Measurements from ENCODE around the gene ARID5A. TPM values are rescaled to one million over a fixed set of nuclear protein-coding genes. Genes with fewer than 3 reads are reported as not detected.

ARID5A gene
- polyA plus RNA-seq, 1 donor from 2014 or later = not detected

- Histone ChIP-seq H3K27ac (ENCODE audit: low read length) (no peak overlapping the region), H3K9me2 (ENCODE audit: insufficient read depth, low read length) (no peaks in the 10 kb centered on the region), H3K36me3 (ENCODE audit: insufficient read depth, low read length) (no peaks in the 10 kb centered on the region), H3K4me2 (ENCODE audit: low read length) (no peak overlapping the region), H3K9ac (ENCODE audit: low read length) (no peak overlapping the region), H2AFZ (ENCODE audit: low read depth, low read length) (no peak overlapping the region), H3K4me3 (ENCODE audit: low read length) (no peak overlapping the region), H3K27me3 (ENCODE audit: insufficient read depth, low read depth, low read length) (no peaks in the 10 kb centered on the region), H3K9me3 (ENCODE audit: low read length) (no peaks in the 10 kb centered on the region), H4K20me1 (ENCODE audit: insufficient read depth) (no peaks in the 10 kb centered on the region), H3K79me2 (replicated peaks; ENCODE audit: insufficient read depth, low read length) (no peaks in the 10 kb centered on the region), H3F3A (ENCODE audit: insufficient read depth, low read length, poor library complexity, severe bottlenecking) (no peaks in the 10 kb centered on the region)
- TF ChIP-seq, protein P1, sequence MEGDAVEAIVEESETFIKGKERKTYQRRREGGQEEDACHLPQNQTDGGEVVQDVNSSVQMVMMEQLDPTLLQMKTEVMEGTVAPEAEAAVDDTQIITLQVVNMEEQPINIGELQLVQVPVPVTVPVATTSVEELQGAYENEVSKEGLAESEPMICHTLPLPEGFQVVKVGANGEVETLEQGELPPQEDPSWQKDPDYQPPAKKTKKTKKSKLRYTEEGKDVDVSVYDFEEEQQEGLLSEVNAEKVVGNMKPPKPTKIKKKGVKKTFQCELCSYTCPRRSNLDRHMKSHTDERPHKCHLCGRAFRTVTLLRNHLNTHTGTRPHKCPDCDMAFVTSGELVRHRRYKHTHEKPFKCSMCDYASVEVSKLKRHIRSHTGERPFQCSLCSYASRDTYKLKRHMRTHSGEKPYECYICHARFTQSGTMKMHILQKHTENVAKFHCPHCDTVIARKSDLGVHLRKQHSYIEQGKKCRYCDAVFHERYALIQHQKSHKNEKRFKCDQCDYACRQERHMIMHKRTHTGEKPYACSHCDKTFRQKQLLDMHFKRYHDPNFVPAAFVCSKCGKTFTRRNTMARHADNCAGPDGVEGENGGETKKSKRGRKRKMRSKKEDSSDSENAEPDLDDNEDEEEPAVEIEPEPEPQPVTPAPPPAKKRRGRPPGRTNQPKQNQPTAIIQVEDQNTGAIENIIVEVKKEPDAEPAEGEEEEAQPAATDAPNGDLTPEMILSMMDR (IDR thresholded peaks at IDR 0.05; ENCODE audit: poor library complexity, severe bottlenecking) = no peak
- no peak for TF ChIP-seq EZH2 (IDR thresholded peaks at IDR 0.05; ENCODE audit: borderline replicate concordance, insufficient read depth, low read length, poor library complexity, severe bottlenecking)
- no peak for TF ChIP-seq RAD21 (conservative IDR thresholded peaks at IDR 0.05)
- TF ChIP-seq MXI1 (conservative IDR thresholded peaks at IDR 0.05; ENCODE audit: poor library complexity, severe bottlenecking) = no peak
- TF ChIP-seq, protein P2, sequence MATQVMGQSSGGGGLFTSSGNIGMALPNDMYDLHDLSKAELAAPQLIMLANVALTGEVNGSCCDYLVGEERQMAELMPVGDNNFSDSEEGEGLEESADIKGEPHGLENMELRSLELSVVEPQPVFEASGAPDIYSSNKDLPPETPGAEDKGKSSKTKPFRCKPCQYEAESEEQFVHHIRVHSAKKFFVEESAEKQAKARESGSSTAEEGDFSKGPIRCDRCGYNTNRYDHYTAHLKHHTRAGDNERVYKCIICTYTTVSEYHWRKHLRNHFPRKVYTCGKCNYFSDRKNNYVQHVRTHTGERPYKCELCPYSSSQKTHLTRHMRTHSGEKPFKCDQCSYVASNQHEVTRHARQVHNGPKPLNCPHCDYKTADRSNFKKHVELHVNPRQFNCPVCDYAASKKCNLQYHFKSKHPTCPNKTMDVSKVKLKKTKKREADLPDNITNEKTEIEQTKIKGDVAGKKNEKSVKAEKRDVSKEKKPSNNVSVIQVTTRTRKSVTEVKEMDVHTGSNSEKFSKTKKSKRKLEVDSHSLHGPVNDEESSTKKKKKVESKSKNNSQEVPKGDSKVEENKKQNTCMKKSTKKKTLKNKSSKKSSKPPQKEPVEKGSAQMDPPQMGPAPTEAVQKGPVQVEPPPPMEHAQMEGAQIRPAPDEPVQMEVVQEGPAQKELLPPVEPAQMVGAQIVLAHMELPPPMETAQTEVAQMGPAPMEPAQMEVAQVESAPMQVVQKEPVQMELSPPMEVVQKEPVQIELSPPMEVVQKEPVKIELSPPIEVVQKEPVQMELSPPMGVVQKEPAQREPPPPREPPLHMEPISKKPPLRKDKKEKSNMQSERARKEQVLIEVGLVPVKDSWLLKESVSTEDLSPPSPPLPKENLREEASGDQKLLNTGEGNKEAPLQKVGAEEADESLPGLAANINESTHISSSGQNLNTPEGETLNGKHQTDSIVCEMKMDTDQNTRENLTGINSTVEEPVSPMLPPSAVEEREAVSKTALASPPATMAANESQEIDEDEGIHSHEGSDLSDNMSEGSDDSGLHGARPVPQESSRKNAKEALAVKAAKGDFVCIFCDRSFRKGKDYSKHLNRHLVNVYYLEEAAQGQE (IDR thresholded peaks at IDR 0.05; ENCODE audit: borderline replicate concordance) = no peak
- no peak for TF ChIP-seq SMC3 (conservative IDR thresholded peaks at IDR 0.05; ENCODE audit: poor library complexity)
Measured at GRCh38 chr2:96587843-96588242, 51.3 kb downstream of the ARID5A start.

GRCh38 chr2:96591054-96591453 lies 54.5 kb downstream of the ARID5A start:
- Histone ChIP-seq H4K20me1 (ENCODE audit: insufficient read depth) (no peaks in the 10 kb centered on the region), H3K27me3 (ENCODE audit: insufficient read depth, low read depth, low read length) (no peaks in the 10 kb centered on the region), H3K9me2 (ENCODE audit: insufficient read depth, low read length) (no peaks in the 10 kb centered on the region), H3K4me3 (ENCODE audit: low read length) (no peak overlapping the region), H3K27ac (ENCODE audit: low read length) (no peak overlapping the region), H3K4me2 (ENCODE audit: low read length) (no peak overlapping the region), H3K9ac (ENCODE audit: low read length) (no peak overlapping the region), H2AFZ (ENCODE audit: low read depth, low read length) (no peak overlapping the region), H3K36me3 (ENCODE audit: insufficient read depth, low read length) (peaks cover 8% of the 10 kb centered on the region), H3K9me3 (ENCODE audit: low read length) (no peaks in the 10 kb centered on the region), H3K79me2 (replicated peaks; ENCODE audit: insufficient read depth, low read length) (no peaks in the 10 kb centered on the region), H3F3A (ENCODE audit: insufficient read depth, low read length, poor library complexity, severe bottlenecking) (no peaks in the 10 kb centered on the region)
- TF ChIP-seq EZH2 (IDR thresholded peaks at IDR 0.05; ENCODE audit: borderline replicate concordance, insufficient read depth, low read length, poor library complexity, severe bottlenecking) = no peak
- TF ChIP-seq, protein P2 (IDR thresholded peaks at IDR 0.05; ENCODE audit: borderline replicate concordance) = no peak
- TF ChIP-seq, protein P1 (IDR thresholded peaks at IDR 0.05; ENCODE audit: poor library complexity, severe bottlenecking) = no peak
- TF ChIP-seq POLR2AphosphoS5 (IDR thresholded peaks at IDR 0.05) = no peak
